NCI-H446 (cell line): ENCODE measurements around the gene ARPC1A.

Experiments used
- DNase-seq, 2 experiments: peaks; one replicate each; lab custom pipeline; 2025; lab: John Stamatoyannopoulos, UW

Gene ARPC1A

DNA sequence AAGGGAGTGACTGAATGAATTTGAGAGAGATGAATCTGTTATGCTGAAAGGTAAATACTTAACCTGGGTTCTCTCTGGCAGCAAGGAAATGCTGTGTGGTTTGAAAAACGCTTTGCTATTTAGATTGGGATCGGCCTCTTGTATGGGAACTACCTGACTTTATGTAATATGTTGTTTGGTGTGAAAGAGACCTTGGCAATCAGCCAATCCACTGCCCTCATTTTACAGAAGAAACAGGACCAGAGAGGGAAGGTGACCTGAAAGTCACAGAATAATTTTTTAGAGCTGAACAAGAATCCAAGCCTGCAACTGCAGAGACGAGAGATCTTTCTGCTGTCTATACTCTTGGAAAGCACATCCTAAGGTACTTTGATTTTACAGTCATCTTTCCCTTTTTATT lies 84.1 kb downstream of the ARPC1A start:
- DNase-seq, result no peak

- DNase-seq, result no peak
Measured at GRCh38 chr7:99410635-99411034, 84.9 kb downstream of the ARPC1A start.

DNA sequence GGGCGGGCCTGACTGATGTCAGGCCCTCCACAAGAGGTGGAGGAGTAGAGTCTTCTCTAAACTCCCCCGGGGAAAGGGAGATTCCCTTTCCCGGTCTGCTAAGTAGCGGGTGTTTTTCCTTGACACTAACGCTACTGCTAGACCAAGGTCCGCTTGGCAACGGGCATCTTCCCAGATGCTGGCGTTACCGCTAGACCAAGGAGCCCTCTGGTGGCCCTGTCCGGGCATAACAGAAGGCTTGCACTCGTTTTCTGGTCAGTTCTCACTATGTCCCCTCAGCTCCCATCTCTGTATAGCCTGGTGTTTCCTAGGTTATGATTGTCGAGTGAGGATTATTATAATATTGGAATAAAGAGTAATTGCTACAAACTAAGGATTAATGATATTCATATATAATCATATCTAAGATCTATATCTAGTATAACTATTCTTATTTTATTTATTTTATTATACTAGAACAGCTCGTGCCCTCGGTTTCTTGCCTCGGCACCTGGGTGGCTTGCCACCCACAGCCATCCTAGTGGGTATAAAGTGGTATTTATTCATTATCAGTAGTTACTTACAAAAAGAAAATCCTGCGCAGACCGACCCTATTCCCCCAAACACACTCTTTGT lies 89.9 kb downstream of the ARPC1A start:
- DNase-seq, result peak in 1 of 2 experiments; percentile 10
